HEK293T (cell line): ENCODE data around the gene SCAI.

Experiments used
- CTCF ChIA-PET: fragments of 350-600 bp; formaldehyde crosslinking; extraction: SDS; loops from one replicate; lab custom pipeline; 2021; ENCODE audit warnings: antibody characterized with exemption, inconsistent platforms; lab: Yijun Ruan, JAX
- POLR2A ChIA-PET: fragments of 350-600 bp; formaldehyde crosslinking; extraction: SDS; loops from one replicate; lab custom pipeline; 2020; ENCODE audit warnings: antibody characterized with exemption, inconsistent platforms; lab: Yijun Ruan, JAX
- DNase-seq: peaks from one replicate; pipeline ENCODE4 v3.0.0; 2012; ENCODE audit warnings: mixed read lengths; ENCODE audit errors: extremely low spot score
- ARNT ChIP-seq: fragments of 450-650 bp; IDR thresholded peaks from 2 replicates; pipeline ENCODE4 v1.6.1; 2017; ENCODE audit warnings: mild to moderate bottlenecking
- BHLHE40 ChIP-seq: fragments of 450-650 bp; IDR thresholded peaks from 2 replicates; pipeline ENCODE4 v1.6.1; 2016; ENCODE audit warnings: mild to moderate bottlenecking, moderate library complexity, borderline replicate concordance
- CTBP1 ChIP-seq: fragments of 450-650 bp; IDR thresholded peaks from 2 replicates; pipeline ENCODE4 v1.6.1; 2016; ENCODE audit warnings: borderline replicate concordance
- ELF4 ChIP-seq: fragments of 450-650 bp; IDR thresholded peaks from 2 replicates; pipeline ENCODE4 v1.6.1; 2017; ENCODE audit warnings: antibody characterized with exemption
- FOXA1 ChIP-seq: fragments of 450-650 bp; IDR thresholded peaks from 2 replicates; pipeline ENCODE4 v1.6.1; 2016; ENCODE audit warnings: mild to moderate bottlenecking
- FOXK2 ChIP-seq: fragments of 450-650 bp; IDR thresholded peaks from 2 replicates; pipeline ENCODE4 v1.6.1; 2016; ENCODE audit warnings: mild to moderate bottlenecking
- FOXM1 ChIP-seq: fragments of 450-650 bp; IDR thresholded peaks from 2 replicates; pipeline ENCODE4 v1.6.1; 2017; ENCODE audit warnings: mild to moderate bottlenecking, borderline replicate concordance
- HDGF ChIP-seq: fragments of 450-650 bp; IDR thresholded peaks from 2 replicates; pipeline ENCODE4 v1.6.1; 2017; ENCODE audit warnings: antibody characterized with exemption, borderline replicate concordance
- L3MBTL2 ChIP-seq: fragments of 450-650 bp; conservative IDR thresholded peaks from 2 replicates; pipeline ENCODE4 v1.6.1; 2016; ENCODE audit warnings: mild to moderate bottlenecking
- LEF1 ChIP-seq: fragments of 450-650 bp; IDR thresholded peaks from 2 replicates; pipeline ENCODE4 v1.6.1; 2017; ENCODE audit warnings: mild to moderate bottlenecking, borderline replicate concordance
- NFRKB ChIP-seq: fragments of 450-650 bp; IDR thresholded peaks from 2 replicates; pipeline ENCODE4 v1.6.1; 2016; ENCODE audit warnings: mild to moderate bottlenecking, moderate library complexity
- SP1 ChIP-seq: fragments of 450-650 bp; IDR thresholded peaks from 2 replicates; pipeline ENCODE4 v1.6.1; 2017
- SUZ12 ChIP-seq: fragments of 450-650 bp; IDR thresholded peaks from 2 replicates; pipeline ENCODE4 v1.6.1; 2016; ENCODE audit warnings: mild to moderate bottlenecking
- TARDBP ChIP-seq: fragments of 450-650 bp; IDR thresholded peaks from 2 replicates; pipeline ENCODE4 v1.6.1; 2016
- ZNF384 ChIP-seq: fragments of 450-650 bp; IDR thresholded peaks from 2 replicates; pipeline ENCODE4 v1.6.1; 2016
- TF ChIP-seq, protein P1 (sequence below): fragments of 450-650 bp; IDR thresholded peaks from 2 replicates; pipeline ENCODE4 v1.6.1; 2016

Gene SCAI

DNA sequence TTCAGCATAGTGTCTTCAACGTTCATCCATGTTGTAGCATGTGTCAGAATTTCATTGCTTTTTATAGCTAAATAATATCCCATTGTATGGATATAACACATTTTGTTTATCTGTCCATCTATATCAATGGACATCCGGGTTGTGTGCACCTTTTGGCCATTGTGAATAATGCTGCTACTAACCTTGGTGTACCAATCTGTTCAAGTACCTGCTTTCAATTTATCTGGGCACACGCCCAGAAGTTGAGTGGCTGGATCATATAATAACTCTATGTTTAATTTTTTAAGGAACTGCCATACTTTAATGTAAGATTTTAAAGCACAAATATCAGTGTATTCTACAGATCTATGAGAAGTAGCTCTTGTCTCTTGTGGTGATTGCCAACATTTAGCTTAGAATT is 43.5 kb downstream of the SCAI start:
- TF ChIP-seq FOXK2 (no peak), FOXA1 (no peak), LEF1 (no peak), ZNF384 (no peak), NFRKB (no peak), CTBP1 (no peak)
- TF ChIP-seq, protein P1, sequence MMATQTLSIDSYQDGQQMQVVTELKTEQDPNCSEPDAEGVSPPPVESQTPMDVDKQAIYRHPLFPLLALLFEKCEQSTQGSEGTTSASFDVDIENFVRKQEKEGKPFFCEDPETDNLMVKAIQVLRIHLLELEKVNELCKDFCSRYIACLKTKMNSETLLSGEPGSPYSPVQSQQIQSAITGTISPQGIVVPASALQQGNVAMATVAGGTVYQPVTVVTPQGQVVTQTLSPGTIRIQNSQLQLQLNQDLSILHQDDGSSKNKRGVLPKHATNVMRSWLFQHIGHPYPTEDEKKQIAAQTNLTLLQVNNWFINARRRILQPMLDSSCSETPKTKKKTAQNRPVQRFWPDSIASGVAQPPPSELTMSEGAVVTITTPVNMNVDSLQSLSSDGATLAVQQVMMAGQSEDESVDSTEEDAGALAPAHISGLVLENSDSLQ = no peak
- ChIA-PET CTCF (interaction anchor here (1.4 kb wide), 1 partner anchor 21 kb away, joined by 3 read pairs; no protein-coding TSS in a partner anchor), POLR2A (no interaction called here)
- DNase-seq = no peak

DNA sequence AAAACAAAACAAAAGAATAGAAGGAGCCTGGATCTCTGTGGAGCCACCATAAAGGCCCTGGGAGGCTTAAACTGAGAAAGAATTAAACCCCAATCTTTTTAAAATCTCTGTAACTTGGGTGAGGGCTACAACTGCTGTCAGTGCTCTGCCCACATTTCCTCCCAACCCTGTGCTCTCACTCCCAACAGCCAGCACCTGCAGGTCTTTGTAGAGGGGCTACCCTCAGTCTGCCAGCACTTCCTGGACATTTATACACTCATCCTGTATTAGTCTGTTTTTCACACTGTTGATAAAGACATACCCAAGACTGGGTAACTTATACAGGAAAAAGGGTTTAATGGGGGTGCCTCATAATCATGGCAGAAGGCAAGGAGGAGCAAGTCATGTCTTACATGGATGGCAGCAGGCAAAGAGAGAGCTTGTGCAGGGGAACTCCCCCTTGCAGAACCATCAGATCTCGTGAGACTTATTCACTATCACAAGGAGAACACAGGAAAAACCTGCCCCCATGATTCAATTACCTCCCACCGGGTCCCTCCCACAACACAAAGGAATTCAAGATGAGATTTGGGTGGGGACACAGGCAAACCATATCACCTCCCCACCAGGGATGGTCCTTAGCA is 47.4 kb downstream of the SCAI start:
- POLR2A ChIA-PET = no interaction called here
- TF ChIP-seq LEF1 (no peak), ELF4 (no peak), ZNF384 (no peak), BHLHE40 (no peak), TARDBP (no peak), FOXM1 (no peak), NFRKB (no peak), HDGF (no peak), CTBP1 (no peak), ARNT (no peak), FOXK2 (no peak), SUZ12 (no peak), L3MBTL2 (no peak), SP1 (no peak)
- TF ChIP-seq, protein P1 = no peak
- CTCF ChIA-PET = no interaction called here
- DNase-seq = no peak

DNA sequence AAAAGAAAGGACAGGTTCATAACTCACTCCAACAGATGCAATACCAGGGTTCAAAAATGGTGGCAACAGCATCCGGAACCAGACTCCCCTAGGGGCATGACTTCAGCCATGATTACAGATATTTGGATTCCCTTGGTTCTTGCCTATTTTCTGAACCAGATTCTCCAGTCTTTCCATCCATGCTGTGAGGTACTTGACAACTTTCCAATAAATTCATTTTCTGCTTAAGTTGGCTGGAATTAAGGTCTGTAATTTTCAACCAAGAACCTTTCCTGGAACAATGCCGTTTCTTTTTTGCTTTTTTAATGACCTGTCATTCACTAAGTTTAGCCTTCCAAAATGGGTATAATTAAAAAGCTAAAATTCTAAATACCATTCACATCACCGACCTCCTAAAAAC is 52.2 kb downstream of the SCAI start:
- TF ChIP-seq FOXA1 (no peak), HDGF (no peak), ZNF384 (no peak), ELF4 (no peak), CTBP1 (no peak)
- TF ChIP-seq, protein P1 = peak; percentile 32; the same call in 1 of the 2 replicates
- ChIA-PET POLR2A (no interaction called here), CTCF (no interaction called here)
- no peak for DNase-seq

DNA sequence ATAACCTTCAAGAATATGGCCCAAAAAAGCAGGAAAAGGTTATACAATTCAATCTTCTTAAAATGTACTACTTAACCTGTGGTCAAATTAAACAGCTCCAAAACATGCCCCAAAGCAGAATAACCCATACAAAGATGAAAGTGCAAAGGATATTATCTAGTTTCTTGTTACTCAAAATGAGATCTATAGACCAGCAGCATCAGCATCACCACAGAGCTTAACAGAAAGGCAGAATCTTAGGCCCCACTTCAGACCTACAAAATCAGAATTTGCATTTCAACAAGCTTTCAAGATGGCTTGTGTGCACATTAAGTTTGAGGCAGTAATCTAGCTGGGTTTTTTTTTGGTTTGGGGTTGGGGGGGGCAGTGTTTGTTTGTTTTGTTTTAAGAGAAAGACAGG is 54.0 kb downstream of the SCAI start:
- POLR2A ChIA-PET = no interaction called here

DNA sequence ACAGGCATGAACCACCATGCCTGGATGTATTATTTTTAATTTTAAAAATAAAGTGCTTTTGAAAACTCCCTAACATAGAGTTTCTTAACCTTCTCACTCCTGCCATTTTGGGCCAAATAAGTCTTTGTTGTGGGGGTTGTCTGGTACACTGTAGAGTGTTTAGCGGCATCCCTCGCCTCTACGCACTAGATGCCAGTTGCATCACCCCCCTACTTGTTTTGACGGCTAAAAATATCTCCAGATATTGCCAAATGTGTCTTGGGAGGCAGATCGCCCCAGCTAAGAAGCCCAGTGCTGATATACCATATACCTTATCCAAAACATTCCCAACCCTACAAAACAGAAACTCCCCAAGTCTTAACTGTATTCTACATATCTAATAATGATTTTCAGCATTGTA is 54.6 kb downstream of the SCAI start:
- POLR2A ChIA-PET = no interaction called here
- CTCF ChIA-PET = no interaction called here
- no peak for TF ChIP-seq TARDBP
- TF ChIP-seq FOXM1 = no peak
- no peak for TF ChIP-seq ZNF384
- no peak for TF ChIP-seq ELF4
- TF ChIP-seq SUZ12 = no peak
- no peak for TF ChIP-seq HDGF
- no peak for TF ChIP-seq ARNT
- TF ChIP-seq, protein P1 = no peak
- TF ChIP-seq SP1 = no peak
- TF ChIP-seq CTBP1 = no peak
- no peak for TF ChIP-seq L3MBTL2
- no peak for TF ChIP-seq FOXK2
- no peak for TF ChIP-seq FOXA1
- no peak for TF ChIP-seq NFRKB
- TF ChIP-seq LEF1 = no peak
- no peak for TF ChIP-seq BHLHE40
- DNase-seq = no peak

More for the DNA sequence above, 54.0 kb downstream of the SCAI start:
- DNase-seq = no peak
- no peak for TF ChIP-seq CTBP1
- no peak for TF ChIP-seq FOXM1
- no peak for TF ChIP-seq SP1
- TF ChIP-seq SUZ12 = no peak
- TF ChIP-seq FOXK2 = no peak
- TF ChIP-seq ZNF384 = no peak
- TF ChIP-seq L3MBTL2 = no peak
- TF ChIP-seq, protein P1 = no peak
- TF ChIP-seq ARNT = no peak
- no peak for TF ChIP-seq LEF1
- no peak for TF ChIP-seq ELF4
- no peak for TF ChIP-seq HDGF
- no peak for TF ChIP-seq BHLHE40
- TF ChIP-seq NFRKB = no peak
- no peak for TF ChIP-seq TARDBP
- no peak for TF ChIP-seq FOXA1
- CTCF ChIA-PET = no interaction called here
